Testis (tissue), 2 donors: ENCODE data around the gene MOV10L1.

Source experiments
- CTCF ChIP-seq, 3 experiments: fragments of 450-650 bp in 2 of 3; fragments of 200-600 bp in 1 of 3; sonication (generic) in 1 of 3; IDR thresholded peaks; one replicate each; pipeline ENCODE4 v1.5.1; 2016 to 2019; ENCODE audit warnings: antibody characterized with exemption in 3 of 3, mild to moderate bottlenecking in 2 of 3, moderate library complexity in 1 of 3
- POLR2A ChIP-seq: fragments of 450-650 bp; IDR thresholded peaks from one replicate; pipeline ENCODE4 v1.6.1; 2017; ENCODE audit warnings: antibody characterized with exemption, mild to moderate bottlenecking, moderate library complexity

DNA sequence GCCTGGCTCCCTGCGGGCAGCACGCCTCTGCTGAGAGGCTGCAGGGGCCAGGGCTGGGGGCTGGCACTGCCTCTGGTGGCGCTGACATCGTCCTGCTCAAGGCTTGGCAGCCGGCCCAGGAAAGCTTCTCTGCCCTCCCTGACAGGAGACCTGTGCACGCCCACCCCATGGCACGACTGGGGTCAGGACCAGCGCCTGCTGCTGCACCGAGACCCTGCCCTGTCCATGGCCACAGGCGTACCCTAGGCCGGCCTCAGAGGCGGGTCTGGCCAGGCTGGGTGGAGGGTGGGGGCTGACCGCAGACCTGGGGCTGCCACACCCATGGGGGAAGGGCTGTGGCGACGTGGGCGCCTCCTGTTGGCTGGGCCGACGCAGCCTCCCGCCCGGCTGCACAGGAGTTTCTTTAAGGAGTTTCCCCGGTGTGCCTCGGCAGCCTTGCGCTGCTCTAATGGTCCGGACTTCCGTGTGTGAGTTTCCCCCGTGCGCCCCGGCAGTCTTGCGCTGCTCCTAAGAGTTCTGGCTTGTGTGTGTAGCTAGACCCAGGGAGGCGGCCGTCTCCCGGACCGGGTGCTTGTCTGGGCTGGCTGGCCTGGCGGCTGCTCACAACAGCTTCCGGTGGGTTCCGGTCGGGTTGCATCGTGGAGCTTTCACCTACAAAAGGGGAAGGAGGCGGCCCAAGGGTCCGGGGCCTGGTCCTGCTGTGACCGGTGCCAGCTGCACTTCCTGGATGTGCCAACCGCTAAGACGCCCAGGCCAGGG is 100.6 kb downstream of the MOV10L1 start:
- peak in 1 of 3 experiments; percentile 34 for TF ChIP-seq CTCF (IDR thresholded peaks at IDR 0.05)
- no peak for TF ChIP-seq POLR2A
